Measurements from ENCODE around the gene DDX21. TPM values are rescaled to one million over a fixed set of nuclear protein-coding genes. Genes with fewer than 3 reads are reported as not detected.

DDX21 gene
- total RNA-seq, 1 experiment from 2014 or later: 153 TPM

DNA sequence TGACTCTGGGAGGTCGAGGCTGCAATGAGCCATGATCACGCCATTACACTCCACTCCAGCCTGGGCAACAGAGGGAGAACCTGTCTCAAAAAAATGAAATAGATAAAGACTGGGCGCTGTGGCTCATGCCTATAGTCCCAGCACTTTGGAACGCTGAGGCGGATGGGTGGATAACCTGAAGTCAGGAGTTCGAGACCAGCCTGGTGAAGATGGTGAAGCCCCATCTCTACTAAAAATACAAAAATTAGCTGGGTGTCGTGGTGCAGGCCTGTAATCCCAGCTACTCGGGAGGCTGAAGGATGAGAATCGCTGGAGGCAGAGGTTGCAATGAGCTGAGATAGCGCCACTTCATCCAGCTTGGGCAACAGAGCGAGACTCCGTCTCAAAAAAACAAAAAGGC, 1.1 kb upstream of the DDX21 start:
- peak overlapping the region; percentile 99 for H3K4me3 ChIP-seq (replicated peaks in 1 of 2; ENCODE audit: low read depth in 1 of 2, low read length in 2 of 2)
- BruUV-seq (replicated peaks): no TSS peak
- peak overlapping the region; percentile 53 for H3K9ac ChIP-seq (ENCODE audit: low read length)
- DNase-seq (ENCODE audit: low read depth, low spot score): no peak
- no peaks in the 10 kb centered on the region for H3K27me3 ChIP-seq (ENCODE audit: insufficient read depth, low read length)
- H3K4me2 ChIP-seq (ENCODE audit: low read length): peak overlapping the region; percentile 74
- peak overlapping the region; percentile 87; the same call in 1 of the 2 replicates for H3K27ac ChIP-seq (ENCODE audit: low read depth, low read length)
- CTCF ChIA-PET: interaction anchor here (0.9 to 1.4 kb wide), 2 partner anchors 13 to 742 kb away, joined by 3 read pairs; no protein-coding TSS in a partner anchor
- peaks cover 50% of the 10 kb centered on the region for H3K79me2 ChIP-seq (ENCODE audit: insufficient read depth, low read length)
- no peak overlapping the region for H2AFZ ChIP-seq (ENCODE audit: low read depth, low read length, poor library complexity, severe bottlenecking)
- H3K9me3 ChIP-seq (ENCODE audit: control insufficient read depth in 1 of 2, insufficient read depth in 1 of 2, low read depth in 1 of 2, low read length in 2 of 2): no peaks in the 10 kb centered on the region
- no peak for ATAC-seq
- TF ChIP-seq EZH2 (IDR thresholded peaks at IDR 0.05) (no peak), JUND (IDR thresholded peaks at IDR 0.05) (no peak), FOSL1 (IDR thresholded peaks at IDR 0.05; ENCODE audit: low read depth) (no peak), YY1 (IDR thresholded peaks at IDR 0.05; ENCODE audit: extremely low read depth, insufficient replicate concordance, low read depth, low read length) (no peak), SP1 (IDR thresholded peaks at IDR 0.05; ENCODE audit: low read depth) (no peak), POLR2AphosphoS5 (IDR thresholded peaks at IDR 0.05; ENCODE audit: low read depth, low read length) (no peak), CBX3 (IDR thresholded peaks at IDR 0.05; ENCODE audit: low read depth) (no peak), SIN3A (IDR thresholded peaks at IDR 0.05; ENCODE audit: low read depth) (no peak), EZH2phosphoT487 (IDR thresholded peaks at IDR 0.05; ENCODE audit: borderline replicate concordance) (no peak), CEBPB (IDR thresholded peaks at IDR 0.05; ENCODE audit: low read depth) (no peak), TCF7L2 (IDR thresholded peaks at IDR 0.05; ENCODE audit: borderline replicate concordance, extremely low read depth, insufficient read depth, insufficient read length) (no peak), POLR2A (IDR thresholded peaks at IDR 0.05; ENCODE audit: borderline replicate concordance, extremely low read depth, insufficient read depth, insufficient read length) (no peak), ZFX (IDR thresholded peaks at IDR 0.05) (no peak), ZNF274 (IDR thresholded peaks at IDR 0.05; ENCODE audit: low read depth, low read length) (no peak)
- TF ChIP-seq, protein P1, sequence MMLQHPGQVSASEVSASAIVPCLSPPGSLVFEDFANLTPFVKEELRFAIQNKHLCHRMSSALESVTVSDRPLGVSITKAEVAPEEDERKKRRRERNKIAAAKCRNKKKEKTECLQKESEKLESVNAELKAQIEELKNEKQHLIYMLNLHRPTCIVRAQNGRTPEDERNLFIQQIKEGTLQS (IDR thresholded peaks at IDR 0.05): no peak
- TF ChIP-seq, protein P2, sequence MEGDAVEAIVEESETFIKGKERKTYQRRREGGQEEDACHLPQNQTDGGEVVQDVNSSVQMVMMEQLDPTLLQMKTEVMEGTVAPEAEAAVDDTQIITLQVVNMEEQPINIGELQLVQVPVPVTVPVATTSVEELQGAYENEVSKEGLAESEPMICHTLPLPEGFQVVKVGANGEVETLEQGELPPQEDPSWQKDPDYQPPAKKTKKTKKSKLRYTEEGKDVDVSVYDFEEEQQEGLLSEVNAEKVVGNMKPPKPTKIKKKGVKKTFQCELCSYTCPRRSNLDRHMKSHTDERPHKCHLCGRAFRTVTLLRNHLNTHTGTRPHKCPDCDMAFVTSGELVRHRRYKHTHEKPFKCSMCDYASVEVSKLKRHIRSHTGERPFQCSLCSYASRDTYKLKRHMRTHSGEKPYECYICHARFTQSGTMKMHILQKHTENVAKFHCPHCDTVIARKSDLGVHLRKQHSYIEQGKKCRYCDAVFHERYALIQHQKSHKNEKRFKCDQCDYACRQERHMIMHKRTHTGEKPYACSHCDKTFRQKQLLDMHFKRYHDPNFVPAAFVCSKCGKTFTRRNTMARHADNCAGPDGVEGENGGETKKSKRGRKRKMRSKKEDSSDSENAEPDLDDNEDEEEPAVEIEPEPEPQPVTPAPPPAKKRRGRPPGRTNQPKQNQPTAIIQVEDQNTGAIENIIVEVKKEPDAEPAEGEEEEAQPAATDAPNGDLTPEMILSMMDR (IDR thresholded peaks at IDR 0.05 in 2 of 3, conservative IDR thresholded peaks at IDR 0.05 in 1 of 3; ENCODE audit: borderline replicate concordance in 1 of 3, insufficient read depth in 1 of 3, low read depth in 2 of 3, low read length in 2 of 3): no peak
- TF ChIP-seq, protein P3, sequence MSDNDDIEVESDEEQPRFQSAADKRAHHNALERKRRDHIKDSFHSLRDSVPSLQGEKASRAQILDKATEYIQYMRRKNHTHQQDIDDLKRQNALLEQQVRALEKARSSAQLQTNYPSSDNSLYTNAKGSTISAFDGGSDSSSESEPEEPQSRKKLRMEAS (IDR thresholded peaks at IDR 0.05): no peak
- TF ChIP-seq, protein P4, sequence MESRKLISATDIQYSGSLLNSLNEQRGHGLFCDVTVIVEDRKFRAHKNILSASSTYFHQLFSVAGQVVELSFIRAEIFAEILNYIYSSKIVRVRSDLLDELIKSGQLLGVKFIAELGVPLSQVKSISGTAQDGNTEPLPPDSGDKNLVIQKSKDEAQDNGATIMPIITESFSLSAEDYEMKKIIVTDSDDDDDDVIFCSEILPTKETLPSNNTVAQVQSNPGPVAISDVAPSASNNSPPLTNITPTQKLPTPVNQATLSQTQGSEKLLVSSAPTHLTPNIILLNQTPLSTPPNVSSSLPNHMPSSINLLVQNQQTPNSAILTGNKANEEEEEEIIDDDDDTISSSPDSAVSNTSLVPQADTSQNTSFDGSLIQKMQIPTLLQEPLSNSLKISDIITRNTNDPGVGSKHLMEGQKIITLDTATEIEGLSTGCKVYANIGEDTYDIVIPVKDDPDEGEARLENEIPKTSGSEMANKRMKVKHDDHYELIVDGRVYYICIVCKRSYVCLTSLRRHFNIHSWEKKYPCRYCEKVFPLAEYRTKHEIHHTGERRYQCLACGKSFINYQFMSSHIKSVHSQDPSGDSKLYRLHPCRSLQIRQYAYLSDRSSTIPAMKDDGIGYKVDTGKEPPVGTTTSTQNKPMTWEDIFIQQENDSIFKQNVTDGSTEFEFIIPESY (IDR thresholded peaks at IDR 0.05; ENCODE audit: extremely low read depth, insufficient replicate concordance, low read length): no peak
- H3K36me3 ChIP-seq (ENCODE audit: control insufficient read depth in 1 of 2, insufficient read depth in 2 of 2, low read length in 2 of 2): peaks cover 4 to 17% of the 10 kb centered on the region in 2 experiments; a peak in 3 of 4 replicates
- intact Hi-C loops (cut with micrococcal nuclease): loop anchor here (10.0 kb wide), 1 partner anchor 160 kb away; no protein-coding TSS in a partner anchor
- H3K9me2 ChIP-seq (ENCODE audit: insufficient read depth): no peaks in the 10 kb centered on the region
- peaks cover 11 to 12% of the 10 kb centered on the region in 2 experiments; a peak in 3 of 4 replicates for H3K4me1 ChIP-seq (ENCODE audit: control insufficient read depth in 1 of 2, insufficient read depth in 2 of 2, low read length in 2 of 2)
- POLR2A ChIA-PET: interaction anchor here (0.9 to 1.9 kb wide), 2 partner anchors 13 to 30 kb away, joined by 4 to 5 read pairs; no protein-coding TSS in a partner anchor
- RAD21 ChIA-PET (ENCODE audit: low non-redundant PET in 1 of 2, low total read pairs in 2 of 2, uncharacterized antibody in 2 of 2, unreplicated experiment in 2 of 2): no interaction called here
- peaks cover 20% of the 10 kb centered on the region; the same call in 1 of the 2 replicates for H4K20me1 ChIP-seq (ENCODE audit: insufficient read depth)

Data from HCT116 (cell line).